HCEC 1CT (cell line): ENCODE data around the gene ATXN1.

Experiments
- DNase-seq: peaks from one replicate; pipeline ENCODE4 v3.0.0-alpha.2; 2017

The ATXN1 gene

DNA sequence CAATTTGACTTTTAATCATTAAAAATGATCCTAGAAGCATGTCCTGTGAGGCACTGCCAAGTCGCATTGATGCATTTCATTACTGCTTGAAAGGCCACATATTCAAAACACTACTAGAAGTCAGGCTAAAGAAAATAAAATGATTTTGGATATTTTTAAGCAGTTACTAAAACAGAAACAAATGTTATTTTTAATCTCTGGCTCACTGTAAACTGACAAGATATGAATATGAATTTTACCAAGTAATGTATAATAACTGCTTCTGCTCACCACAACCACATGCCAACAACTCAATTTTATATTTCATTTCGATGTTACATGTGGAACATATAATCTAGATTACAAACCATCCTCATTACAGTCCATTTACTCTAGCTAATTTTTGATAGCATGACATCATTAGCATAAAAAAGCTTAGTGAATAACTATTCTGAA, 90.6 kb downstream of the ATXN1 start:
- no peak for DNase-seq

DNA sequence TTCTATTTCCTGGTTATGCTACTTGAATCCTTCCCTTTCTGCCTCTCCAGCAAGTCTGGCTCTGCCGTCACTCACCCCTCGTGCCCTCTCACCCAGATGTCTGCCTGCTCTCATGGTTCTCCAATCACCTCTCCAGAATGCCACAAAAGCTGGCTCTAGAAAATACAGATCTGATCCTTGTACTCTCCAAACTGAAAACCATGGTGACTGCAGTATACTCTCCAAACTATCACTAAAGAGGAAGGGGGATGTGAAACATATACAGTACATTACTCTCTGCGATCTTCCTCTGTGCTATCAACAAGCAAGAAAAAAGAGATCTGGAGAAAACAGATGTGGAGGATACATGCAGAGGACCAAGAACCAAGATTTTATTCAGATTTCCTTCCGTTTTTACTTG, 91.1 kb downstream of the ATXN1 start:
- peak; percentile 41 for DNase-seq

DNA sequence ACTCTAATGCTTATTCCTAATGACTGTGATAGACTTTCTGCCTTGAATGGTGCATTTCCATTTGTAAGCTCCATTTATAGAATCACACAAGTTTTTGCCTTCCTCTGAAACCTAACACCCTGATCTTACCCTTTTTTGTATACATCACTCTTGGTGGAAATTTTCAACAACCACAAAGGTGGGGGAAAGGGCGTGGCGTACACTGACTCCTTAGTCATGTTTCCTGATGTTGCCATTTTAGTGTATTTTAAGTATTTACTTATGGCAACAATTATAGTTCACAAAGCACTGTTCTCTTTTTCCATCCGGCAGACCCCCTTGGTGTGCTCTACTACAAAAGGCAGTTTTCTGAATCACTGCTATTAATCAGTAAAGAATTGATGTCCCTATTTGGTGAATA, 92.0 kb downstream of the ATXN1 start:
- peak; percentile 71 for DNase-seq

DNA sequence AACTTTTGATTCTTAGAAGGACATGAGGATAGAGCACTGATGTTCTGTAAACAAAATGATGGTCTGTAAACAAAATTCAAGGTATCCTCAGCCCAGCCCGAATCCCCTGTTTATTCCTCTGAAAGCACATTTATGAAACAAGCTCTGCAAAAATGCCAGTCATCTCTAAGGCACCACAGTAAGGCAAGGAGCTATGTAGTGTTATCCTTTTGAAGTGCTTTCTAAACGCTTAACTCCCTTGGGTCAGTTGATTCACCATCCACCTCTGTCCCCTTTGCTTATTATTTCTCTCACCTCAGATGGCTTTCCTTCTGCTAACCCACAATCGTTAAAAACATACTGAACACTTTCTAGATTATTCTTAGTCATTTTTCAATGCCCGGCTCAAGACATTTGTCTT, 93.8 kb downstream of the ATXN1 start:
- no peak for DNase-seq

DNA sequence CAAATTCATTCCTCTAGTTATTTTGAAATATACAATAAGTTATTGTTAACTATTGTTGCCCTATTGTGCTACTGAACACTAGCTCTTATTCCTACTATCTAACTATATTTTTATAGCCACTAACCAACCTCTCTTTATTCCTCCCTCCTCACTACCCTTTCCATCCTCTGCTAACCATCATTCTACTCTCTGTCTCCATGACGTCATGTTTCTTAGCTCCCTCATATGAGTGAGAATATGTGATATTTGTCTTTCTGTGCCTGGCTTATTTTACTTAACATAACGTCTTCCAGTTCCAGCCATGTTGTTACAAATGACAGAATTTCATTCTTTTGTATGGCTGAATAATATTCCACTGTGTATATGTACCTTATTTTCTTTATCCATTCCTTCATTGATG, 95.3 kb downstream of the ATXN1 start:
- DNase-seq: no peak

DNA sequence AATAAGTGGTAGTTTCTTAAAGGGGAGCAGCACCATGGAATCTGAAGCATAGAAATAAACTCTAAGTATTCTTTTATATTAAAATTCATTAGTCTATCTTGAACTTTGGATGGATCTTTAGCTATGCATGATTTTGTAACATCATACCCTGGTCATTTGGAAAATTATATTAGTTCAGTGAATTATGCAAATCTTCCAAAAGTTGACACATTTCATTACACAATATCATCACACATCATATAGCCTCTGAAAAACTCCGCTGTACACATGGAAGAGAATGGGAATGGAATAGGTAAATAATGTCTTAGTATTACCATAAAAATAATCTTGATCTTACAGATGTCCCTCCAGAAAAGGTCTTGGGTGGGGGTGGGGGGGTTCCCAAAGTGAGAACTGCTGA, 96.1 kb downstream of the ATXN1 start:
- no peak for DNase-seq

DNA sequence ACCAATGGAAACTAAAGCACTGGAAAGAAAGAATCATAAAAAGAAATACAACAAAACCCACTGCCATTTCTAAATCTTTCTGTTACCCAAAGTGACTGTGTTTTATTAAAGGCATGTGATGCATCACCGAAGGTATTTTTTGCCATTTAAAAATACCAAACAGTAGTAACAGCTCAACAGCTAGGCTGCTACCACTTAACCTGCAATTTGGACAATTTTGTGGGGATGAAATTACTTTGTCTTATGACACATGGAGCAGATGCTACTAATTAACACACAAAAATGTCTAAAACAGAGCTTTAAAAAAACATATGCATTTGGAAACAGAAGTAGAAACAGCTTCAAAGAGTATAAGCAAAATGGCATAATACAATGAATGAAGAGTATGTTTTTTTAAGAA, 97.4 kb downstream of the ATXN1 start:
- no peak for DNase-seq

DNA sequence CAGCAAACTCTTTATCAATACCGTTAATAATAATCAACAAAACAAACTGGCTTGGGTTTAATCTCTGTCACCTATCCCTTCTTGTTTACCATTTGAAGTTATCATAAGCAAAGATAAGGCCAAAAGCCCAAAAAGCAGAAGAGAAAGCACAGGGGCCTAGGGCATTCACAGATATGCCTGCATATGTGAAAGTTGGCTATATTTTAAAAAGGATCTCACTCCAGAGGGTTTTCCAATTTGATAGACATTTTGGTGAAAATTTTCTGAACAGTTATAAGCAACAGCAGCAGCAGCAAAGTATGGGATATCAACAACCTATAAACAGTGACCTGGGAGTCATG, 101.1 kb downstream of the ATXN1 start:
- no peak for DNase-seq

DNA sequence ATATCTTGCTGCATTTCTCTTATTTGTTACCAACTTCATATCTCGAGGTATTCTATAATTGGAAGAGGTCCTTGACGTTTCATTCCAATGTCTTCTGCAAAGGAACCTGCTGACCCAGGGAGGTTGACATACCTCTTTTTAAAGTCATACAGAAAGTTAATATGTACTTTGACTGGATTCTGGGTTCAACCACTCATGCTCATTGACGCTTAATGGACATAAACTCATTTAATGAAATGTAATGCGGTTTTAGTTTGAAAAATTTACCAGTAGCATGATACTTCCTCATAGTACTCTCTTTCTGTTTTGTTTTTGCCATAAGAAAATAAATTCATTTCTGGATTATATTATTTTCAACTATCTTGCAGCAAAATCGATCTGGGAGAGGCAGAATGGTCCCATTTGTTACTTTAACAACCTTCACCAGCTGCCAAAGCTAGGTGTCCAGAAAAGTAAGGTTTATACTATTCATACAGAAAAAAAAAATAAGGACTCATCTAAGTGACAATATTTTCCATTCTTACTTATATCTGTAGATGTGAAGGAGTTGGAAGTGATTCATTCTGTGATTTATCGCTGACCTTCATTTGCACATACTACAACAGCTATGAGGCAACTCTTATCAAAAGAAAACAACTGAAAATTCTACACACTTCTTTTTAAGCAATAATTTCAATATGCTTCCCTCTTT, 101.6 kb downstream of the ATXN1 start:
- no peak for DNase-seq

DNA sequence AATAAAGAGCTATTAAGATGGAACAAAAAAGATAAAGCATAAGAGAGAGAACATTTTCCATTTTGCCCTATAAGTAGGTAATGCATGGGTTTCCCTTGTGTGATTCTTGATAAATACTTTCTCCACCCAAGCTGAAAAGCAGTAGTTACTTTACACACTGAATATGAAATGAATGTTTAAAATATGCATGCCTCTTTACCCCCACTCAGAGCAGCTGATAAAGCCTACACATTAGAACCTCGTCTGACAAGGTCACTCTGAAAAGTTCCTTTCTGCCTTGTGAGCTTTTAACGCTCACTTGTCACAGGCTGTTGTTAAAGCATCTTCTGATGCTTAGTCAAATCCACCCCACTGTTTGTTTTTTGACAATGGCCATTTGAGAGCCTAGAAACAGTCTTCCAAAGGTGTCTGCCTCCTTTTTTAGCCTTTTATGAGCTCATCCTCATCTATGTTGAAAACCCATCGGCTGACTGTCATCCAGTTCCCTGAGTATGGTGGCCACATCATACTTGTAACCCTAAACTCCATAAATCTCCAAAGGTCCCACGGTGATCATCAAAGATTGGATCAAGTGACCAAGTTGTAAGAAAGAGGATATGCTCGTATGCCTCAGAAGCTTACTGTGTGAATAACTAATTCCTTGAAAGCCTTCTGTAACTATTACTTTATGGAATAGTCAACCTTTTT, 102.8 kb downstream of the ATXN1 start:
- no peak for DNase-seq

DNA sequence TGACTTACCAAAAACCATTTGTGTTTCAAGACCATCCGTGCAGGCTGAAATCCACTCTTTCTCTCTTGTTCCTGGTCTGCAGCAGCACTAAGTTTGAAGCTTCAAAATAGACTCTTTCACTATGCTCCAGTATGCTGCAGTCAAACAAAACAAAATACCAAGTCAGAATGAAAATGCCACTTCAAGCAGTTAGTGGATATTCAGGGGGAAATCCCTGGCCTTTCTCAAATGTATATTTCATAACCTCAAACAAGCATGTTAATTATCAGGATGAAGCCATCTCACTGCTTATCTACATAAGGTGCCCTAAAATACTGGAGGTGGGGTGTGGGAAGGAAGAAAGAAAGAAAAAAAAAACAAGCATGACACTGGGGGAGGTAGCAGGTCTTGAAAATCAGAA, 103.5 kb downstream of the ATXN1 start:
- no peak for DNase-seq

DNA sequence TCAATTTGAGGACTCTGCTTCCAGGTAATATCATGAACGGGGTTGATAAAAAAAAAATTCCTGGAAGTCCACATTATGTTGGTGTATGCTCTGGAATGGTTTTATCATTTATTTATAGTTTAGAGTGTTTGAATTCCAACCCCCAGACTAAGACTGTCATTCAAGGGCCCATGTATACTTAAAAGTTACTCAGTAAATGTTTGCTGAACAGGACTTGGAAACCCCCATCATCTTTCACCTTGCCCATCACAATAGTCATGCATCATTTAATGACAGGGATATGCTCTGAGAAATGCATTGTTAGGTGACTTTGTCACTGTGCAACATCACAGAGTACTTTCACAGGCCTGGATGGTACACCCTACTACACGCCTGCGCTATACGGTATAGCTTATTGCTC, 104.8 kb downstream of the ATXN1 start:
- DNase-seq: no peak

DNA sequence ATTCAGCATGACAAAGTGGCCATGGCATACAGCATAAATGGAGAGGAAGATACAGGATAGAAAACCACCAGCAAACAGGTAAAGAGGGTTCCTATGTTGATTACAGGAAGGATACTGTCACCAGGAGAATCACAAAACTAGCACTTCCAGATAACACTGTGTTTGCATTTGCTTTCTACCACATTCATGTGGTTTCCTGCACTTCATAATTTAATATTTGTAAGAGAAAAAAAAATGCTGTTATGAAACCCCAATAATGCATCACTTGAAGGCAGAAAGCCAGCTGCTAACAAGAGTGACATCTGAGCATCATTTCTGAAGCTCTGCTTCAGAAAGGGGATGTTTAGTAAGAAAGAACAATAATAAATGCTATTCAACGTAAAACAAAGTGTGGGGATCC, 106.6 kb downstream of the ATXN1 start:
- DNase-seq: no peak

DNA sequence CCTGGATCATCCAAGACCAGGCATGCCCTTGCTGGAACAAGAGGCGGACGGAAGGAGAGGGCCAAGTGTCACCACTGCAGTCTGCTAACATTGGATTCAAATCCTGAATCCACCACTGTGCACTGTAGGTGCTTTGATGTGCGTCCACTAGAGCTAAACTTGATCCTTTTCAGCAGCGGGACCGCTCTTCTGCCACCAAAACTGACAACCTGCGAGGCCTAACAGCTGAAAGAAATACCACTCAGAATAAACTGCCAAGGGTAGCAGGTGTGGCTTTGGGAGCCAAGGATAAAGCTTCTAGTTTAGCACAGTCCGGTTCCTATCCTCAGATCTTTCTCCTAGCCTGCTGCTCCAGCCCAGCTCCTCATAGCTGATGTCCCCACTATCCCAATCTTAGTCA, 108.0 kb downstream of the ATXN1 start:
- no peak for DNase-seq

DNA sequence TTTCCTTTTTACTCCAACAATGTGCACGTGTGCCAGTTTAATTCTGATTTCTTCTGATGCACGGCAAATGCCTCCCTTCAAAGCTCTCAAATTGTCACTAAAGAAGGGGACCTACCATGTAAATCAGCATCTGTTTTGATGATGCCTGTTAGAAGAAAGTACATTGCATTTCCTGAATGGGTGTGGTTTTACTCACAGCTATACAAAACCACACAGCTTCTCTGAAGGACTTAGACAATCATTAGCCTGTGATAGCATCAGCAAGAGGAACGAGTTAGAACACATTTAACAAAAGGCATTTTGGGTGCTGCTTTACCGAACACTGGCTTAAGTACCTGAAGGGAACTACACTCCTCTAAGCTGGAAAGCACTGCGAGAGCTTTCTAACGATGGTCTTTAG, 109.4 kb downstream of the ATXN1 start:
- no peak for DNase-seq

DNA sequence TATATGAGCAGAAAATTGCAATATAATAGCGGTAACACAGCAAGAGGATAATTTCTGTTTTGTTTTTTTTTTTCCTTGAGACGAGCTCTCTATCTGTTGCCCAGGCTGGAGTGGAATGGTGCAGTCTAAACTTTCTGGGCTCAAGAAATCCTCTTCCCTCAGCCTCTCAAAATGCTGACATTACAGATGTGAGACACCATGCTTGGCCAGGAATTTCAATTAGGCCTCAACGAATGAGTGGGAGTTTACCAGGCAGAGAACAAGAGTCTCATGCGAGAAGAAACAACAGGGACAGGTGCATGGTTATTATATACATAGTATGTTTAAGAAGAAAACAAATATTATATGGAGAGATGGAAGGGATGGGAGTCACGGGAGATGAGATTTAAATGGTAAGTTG, 111.4 kb downstream of the ATXN1 start:
- DNase-seq: no peak

DNA sequence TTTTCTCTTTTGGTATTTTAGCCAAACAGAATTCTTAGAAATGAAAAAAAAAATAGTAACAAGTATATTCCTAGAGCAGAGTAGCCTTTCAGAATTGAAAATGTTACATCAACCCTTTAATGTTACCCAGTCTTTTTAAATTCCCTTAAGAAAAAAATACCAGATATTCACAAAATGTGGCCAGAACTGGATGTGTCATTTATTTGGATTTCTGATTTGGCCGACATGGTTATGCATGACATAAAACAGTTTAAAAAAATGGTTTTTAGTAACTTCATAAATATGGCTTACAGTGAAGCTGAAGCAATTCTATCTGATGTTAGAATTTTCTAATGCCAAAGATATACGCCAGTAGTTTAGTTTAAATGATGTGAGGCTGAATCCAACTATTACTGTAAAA, 112.0 kb downstream of the ATXN1 start:
- no peak for DNase-seq

DNA sequence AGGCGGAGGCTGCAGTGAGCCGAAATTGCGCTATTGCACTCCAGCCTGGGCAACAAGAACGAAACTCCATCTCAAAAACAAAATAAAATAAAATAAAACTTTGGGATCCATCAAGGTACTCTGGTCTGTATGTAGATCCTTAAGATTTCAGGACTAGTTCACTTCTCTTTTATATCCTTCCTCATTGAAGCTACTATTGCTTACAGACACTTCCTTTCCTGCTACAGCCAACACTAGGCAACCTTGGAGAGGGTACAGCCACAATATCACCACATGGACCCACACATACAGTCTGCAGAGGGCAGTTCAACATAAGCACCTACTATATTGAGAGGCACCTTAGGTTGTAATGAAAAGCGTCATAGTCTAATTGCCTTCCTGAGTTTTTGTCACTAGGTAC, 113.3 kb downstream of the ATXN1 start:
- no peak for DNase-seq

DNA sequence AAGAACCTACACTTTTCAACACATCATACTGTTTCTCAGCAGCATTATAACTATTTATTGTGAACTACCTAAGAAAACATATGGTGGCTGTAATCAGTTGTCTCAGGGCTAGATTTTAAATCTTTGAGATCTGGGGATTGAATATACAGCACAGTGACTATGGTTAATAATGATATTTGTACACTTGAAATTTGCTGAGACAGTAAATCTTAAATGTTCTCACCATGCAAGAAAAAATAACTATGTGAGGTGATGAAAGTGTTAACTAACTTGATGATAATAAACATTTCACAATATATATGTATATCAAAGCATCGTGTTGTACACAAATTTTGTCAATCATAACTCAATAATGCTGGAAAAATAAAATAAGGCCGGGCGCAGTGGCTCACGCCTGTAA, 113.8 kb downstream of the ATXN1 start:
- no peak for DNase-seq

DNA sequence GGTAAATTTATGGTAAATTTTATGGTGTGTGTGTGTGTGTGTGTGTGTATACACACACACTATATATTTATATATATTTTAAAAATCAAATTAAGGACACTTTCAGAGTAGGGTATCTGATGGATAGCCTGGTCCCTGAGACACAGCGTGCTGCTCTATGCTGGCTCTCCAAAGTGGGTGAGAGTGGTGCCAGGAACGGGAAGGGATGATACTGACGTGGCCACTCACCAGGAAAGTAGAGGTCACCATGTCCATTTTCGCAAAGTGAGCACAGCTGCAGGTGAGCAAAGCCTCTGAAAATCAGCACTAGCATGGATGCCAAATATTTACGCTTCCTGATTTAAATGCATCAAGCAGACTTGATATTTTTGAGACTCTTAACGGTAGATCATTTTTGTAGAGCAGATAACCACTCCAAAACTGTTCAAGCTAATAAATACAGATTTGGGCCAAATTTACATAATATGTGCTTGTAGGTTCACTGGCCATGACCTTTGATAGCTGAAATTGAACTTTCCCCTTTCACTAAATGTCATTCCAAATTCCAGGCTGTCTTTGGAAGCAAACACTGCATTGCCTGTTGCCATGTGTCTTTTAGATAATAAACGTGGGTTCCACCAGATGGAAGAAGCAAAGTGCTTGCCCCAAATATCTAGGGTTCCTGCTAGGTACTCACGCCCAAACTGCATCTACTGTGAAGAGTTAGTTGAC, 116.6 kb downstream of the ATXN1 start:
- no peak for DNase-seq

DNA sequence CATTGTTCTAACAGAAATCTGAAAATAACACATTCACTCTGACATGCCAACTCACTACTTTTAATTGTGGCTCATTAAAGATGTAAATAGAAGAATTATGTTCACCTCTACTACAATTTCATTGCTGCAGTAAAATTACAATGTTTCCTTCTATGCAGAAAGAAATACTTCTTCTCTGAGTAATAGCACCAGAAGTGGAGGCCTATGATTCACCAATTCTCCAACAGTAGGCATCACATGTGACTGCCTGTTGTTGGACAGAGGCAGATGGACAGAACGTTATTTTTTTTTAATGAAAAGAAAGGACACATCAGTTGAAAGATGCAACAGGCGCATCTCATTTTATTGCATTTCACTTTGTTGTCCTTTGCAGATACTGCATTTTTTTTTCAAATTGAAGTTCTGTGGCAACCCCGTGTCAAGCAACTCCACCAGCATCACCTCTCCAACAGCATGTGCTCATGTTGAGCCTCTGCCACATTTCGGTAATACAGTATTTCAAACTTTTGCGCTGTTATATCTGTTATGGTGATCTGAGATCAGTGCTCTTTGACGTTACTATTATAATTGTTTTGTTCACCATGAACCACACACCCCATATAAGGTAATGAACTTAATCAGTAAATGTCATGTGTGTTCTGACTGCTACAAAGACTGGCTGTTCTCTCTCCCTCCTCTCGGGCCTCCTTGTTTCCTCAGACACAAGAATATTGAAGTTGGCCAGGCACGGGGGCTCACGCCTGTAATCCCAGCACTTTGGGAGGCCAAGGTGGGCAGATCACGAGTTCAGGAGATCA, 121.4 kb downstream of the ATXN1 start:
- peak; percentile 87 for DNase-seq

DNA sequence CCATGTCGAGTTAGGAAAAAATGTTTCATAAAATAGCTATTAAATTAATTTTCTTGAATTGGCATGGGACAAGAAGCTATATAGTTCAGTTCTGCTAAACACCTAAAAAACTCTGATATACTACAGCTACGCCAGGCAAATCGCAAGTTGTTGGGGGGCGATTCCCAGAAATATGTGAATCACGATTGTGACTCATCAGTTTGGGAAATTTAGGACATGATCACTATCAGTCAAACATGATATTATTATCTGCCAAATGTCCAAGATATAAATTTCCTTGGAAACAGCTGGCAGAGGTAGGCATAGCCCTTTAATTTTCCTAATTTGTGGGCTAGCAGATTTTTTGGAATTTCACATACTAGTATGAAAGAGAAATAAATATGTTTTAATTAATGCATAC, 123.6 kb downstream of the ATXN1 start:
- DNase-seq: peak; percentile 51

DNA sequence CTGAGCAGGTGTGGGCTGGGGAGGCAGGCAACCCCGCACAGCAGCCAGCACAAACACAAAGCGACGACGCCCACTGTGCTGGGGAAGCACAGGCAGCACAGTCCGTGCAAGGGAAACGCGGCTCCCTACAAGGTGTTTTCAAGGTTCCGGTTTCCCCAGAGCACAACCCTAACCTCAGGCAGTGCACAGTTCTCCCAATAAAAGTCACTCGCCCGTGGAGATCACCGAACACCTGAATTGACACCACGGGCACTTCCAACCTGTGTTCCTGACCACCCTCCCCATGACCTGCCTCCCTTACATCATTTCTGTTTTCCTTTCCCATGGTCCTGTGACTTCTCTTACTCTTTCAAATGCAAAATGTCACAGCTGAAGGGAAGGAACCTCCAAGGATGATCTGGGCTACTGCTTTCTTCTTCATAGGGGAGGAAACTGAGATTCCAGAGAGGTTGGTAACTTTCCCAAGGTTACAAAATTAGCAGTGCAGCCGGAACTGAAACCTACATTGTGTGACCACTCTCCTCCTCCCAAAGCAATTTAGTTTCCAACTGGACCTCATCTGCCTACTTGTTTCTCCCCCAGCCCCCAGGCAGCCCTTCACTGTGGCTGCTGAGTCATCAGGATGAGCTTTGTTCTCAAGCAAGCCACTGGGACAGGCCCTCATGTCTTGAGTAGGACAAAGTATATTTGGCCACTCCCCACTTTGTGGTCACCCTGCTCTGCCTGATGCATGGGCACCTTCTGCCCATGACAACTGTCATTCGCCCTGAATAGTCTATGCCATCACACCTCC, 125.3 kb downstream of the ATXN1 start:
- DNase-seq: peak; percentile 21
